Measurements from ENCODE around the gene DCX.
A peak's percentile ranks its signal among the peaks of the same experiment; 100 is the strongest.

DCX gene

GRCh38 chrX:111411983-111412382 lies at the start of gene DCX:
Gene DCX, minus strand, starts transcription at chrX:111412192. Its CDS starts 1,794 bp downstream, at chrX:111410398.
- DNase-seq, result peak; percentile 43

DNA sequence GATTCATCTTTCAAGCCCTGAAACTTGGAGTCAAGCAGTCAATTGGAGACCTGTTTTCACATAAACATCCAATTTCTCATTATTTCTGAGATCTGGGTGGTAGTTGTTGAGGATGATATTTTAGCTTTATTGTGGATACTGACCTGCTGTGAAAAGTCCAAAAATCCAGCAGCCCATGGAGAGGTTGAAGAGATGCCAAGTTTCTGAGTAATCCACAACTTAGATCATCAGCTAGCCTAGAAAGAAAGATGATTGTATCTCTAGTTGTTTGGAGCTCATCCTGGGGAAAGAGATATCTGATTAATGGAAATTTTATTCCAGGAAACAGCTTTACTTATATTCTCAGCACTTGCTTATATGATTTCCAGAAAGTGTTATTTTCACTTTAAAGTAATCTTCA lies 48.6 kb upstream of the DCX start:
- no peak for DNase-seq

GRCh38 chrX:111447298-111447697 lies 35.3 kb upstream of the DCX start:
- peak; percentile 33 for DNase-seq

DNA sequence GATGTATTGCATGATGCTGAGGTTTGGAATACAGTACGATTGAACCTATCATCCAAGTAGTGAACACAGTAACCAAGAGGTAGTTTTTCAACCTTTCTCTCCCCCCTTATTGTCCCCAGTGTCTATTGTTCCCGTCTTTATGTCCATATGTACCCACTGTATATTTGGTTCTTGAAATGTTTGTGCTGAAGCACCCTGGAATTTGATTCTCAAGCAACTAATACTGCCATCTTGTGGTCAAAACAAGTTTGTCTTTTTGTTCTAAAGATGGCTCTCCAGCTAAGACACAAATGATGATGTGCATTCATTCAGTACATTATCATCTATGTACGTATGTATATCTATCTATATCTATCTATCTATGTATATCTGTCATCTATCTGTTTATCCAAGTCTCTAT lies 33.5 kb upstream of the DCX start:
- peak; percentile 35 for DNase-seq

DNA sequence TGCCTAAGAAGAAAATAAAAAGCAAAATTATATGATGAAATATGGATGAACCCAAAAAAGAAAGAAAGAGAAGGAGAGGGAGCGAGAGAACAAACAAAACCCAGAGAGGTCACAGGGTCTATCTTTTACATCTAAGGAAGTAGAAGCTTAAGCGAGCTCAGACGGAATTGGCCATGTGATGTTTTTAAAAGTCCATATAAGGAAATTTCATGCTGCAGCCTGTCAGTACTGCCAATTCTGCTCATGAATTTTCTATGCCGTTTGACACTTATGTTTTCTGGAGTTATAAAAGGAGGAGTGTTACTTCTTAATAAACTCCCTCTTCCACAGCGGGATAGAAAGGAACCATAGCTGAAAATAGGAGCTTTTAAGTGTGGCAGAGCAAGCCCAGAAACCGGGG lies 32.9 kb upstream of the DCX start:
- DNase-seq, result no peak

DNA sequence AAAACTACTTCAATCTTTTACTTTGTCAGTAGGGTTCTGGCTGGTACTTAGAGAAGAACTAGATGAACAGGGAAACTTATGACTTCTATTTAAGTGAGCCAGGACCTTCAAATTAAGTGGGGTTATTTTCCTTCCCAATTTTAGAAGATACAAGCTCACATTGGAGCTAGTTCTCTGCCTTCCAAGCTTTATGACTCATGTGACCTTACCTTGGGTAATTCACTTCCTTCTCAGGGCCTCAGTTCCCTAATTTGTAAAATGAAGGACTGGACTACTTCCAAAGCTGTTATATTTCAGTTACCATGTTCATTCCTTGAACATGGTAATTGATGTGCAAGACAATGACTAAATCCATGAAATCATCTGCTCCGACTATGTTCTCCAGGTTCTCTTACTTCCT lies 32.0 kb upstream of the DCX start:
- DNase-seq, result no peak

DNA sequence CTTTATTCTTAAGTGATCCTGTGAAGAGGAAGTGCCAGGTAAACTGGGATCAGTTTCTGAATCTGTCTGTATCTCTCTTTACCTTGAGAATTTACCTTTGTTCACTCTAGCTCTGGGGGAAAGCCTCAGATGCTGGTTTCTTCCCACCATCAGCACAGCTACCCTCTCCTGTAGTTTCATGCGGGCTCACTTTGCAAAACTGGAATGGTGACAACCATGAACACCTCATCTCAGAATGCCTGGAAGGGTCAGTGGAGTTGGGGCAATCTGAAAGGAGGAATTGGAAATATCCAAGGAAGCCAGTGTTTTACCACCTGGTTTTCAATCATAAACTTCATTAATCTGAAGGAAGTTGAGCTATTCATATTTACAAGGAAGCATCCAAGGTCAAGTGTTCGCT lies 30.8 kb upstream of the DCX start:
- DNase-seq, result no peak

GRCh38 chrX:111435469-111435868 lies 23.5 kb upstream of the DCX start:
- no peak for DNase-seq

GRCh38 chrX:111431001-111431400 lies 19.0 kb upstream of the DCX start:
- peak; percentile 15 for DNase-seq

DNA sequence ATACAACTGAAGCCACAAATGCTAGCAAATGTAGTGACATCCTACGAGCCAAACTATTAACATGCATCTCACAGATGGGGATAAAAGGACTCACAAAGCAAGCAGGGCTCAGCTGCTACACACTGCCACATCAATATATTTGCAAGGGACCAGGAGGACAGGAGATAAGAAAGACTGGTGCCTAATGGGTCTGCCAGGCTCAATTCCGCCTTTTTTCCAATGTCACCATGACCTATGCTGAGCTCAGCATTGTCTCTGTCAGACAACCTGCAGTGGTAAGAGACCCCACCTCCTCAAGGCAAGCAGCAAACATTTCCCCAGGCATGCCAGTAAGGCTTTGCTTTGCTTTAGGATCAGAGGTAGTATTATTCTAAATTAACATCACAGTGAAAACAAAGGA lies 435 bp downstream of the DCX start:
- DNase-seq, result peak; percentile 25

DNA sequence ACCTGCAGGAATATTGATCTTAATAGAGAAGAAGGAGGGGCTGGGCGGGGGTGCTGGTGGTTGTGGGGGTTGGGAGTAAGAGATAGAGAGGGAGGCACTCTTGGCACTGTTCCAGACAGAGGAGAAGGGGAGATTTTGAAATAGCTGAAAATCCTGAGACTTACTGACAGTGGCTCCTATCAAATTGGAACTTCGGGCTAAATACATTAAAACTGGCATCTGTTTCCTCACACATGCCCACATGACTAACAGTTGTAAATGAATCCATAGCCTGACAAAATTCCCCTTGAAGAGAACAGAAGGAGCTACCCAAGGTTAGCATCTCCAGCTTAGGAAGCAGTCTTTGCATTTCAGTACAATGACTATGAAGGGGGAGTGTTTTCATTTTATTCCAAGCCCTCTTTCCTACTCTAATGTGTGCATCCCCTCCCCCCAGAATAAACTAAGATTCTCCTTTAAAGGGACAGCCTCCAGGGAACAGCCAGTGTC lies 1.4 kb downstream of the DCX start:
- DNase-seq, result peak; percentile 30

DNA sequence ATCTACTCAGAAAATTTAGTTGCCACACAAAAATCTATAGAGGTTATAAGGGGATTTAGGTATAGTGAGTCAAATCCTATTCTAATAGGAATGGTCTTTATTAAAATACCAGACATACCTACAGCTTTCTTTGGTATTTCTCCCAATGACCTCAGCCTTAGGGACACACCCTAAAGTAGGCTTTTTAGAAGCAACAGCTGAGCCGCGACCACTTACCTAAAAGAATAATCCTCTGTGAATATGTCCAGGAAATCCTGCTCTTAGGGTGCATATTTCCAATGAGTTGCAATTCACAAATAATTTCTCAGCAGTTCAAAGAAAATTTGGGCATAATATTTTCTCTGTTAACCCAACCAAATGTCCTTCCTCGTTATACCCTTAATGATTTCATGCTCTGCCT lies 2.7 kb downstream of the DCX start:
- DNase-seq, result no peak

- no peak for DNase-seq
These were observed 4.0 kb downstream of the DCX start for GRCh38 chrX:111407948-111408347.

DNA sequence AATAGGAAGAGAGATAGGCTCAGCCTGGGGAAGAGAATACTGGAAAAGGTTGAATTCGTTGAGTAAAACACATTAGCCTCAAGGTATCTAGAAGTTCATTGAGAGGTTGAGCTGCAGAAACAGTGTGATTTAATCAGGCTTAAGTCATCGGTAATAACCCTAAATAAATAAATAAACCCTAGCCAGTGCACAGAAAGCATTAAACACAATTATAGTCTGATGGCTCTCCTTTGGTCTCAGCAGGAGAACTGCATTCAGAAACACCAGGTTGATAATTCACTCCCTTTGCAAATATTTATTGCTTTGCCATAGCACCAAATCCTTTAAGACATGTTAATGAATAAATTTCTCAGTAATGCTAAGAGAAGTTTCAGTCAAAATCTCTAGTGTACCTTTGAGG lies 9.6 kb downstream of the DCX start:
- DNase-seq, result no peak

DNA sequence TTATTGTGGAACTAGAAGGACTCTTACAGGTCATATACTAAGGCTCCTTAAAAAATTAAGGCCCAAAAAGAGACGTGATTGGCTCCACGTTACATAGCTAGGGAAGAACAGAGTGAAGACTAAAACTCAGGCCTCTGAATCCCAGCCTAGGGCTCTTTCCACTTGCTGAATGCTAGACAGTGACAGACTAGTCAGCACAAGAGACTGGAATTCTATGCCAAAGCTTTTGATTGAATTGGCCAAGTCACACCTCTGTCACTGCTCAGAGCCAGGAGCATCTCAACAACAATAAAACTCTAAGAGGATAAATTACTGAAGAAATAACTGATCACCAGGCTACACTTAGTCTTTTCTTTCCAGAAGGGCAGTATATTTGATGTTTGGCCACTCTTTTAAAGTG lies 16.8 kb downstream of the DCX start:
- DNase-seq, result no peak

- DNase-seq, result no peak
These were observed 17.4 kb downstream of the DCX start for GRCh38 chrX:111394569-111394968.

DNA sequence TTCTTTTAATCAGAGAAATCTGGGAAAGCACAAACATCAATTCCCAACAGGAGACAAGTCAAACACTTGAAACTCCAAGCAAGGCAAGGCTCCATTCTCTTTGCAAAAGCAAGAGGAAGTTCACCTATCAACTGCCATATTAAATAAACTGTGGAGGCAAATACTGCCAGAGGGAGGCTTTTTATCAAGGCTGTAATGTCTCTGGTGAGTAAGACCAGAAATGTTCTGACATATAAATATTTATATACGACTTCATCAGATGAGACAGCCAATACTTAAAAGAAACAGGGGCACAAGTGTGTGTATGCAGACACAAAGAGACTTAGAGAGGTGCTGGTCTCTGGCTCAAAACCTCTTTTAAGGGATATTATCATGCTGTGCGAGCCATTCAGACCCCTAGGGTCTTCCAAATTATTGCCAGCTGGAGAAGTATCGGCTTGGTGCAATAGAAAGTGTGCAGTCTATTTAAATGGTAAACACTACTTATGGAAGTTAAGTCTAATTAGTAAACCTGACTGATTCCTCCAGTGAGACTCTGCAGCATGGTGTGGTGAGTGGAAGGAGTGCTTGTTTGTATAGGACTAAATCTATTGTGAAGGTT lies 24.4 kb downstream of the DCX start:
- DNase-seq, result no peak

DNA sequence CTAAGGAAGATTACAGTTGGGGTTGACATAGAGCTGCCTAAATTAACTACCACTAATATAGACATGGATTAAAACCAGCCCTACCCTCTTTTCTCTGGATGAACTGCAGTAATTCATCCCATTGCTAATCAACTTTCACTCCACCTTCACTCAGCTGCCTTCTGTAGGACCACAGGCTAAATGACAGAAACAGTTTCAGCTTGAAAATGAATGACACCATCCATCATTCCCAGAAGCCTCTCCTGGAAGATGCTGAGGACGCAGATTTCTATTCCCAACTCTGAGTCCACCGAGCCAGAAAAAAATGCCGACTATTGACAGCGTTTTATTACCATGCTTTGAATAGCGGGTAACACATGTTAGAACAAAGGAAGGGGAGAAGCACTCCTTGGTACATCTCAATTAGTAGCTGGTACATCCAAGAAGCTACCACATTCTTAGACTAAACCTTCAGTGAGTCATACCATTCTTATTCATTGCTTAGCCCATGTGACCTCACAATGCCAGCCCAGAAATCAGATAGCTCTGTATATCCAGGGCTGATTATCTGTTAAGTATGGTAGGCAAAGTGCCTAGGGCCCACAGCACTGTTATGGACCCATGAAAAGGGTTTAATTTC lies 25.3 kb downstream of the DCX start:
- no peak for DNase-seq

GRCh38 chrX:111386077-111386476 lies 25.9 kb downstream of the DCX start:
- no peak for DNase-seq

GRCh38 chrX:111382277-111382676 lies 29.7 kb downstream of the DCX start:
- DNase-seq, result no peak

DNA sequence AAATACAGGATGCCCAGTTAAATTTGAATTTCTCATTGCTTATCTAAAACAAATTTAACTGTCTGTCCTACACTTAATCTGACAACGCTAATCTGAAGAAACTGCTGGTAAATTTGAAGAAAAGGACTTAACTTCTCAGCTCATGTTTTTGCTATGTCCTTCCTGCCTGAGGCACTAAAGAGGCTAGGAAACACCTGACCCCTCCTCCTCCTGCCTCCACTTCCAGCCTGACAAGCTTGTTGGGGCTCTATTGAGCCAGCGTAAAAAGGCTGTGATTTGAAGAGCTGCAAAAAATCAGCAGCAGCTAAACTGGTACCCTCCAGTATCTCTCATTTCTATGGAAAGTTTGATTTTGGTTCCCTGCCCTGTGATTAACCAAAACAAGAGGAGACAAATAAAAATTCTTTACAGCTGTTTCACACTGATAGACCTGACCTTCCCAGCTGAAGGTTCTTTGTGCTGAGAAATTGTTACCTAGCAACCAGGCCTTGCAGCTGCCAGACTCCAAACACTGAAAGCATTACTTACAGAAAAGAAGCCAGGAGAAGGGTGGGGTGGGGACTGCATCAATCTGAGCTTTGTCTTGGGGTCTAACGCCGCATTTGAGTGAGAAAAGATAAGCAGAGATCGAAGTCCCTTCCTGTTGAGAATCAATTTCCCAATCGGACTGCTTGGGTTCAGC lies 35.0 kb downstream of the DCX start:
- peak; percentile 36 for DNase-seq

DNA sequence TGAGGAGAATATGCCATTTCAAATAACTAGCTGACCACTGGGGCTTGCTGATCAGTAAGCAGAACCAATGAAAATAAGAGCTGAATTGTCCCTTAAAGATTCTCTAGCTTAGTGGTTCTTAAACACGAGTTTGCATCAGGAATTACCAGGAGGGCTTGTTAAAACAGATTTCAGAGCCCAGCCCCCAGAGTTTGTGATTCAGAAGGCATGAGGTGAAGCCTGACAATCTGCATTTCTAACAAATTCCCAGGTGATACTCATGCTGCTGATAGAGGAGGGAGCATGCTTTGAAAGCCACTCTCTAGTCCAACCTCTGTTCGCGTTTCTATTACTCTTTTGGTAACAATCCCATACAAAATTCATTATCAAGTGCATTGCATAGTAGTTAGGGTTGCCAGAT lies 35.5 kb downstream of the DCX start:
- DNase-seq, result no peak

GRCh38 chrX:111375747-111376146 lies 36.2 kb downstream of the DCX start:
- DNase-seq, result no peak

DNA sequence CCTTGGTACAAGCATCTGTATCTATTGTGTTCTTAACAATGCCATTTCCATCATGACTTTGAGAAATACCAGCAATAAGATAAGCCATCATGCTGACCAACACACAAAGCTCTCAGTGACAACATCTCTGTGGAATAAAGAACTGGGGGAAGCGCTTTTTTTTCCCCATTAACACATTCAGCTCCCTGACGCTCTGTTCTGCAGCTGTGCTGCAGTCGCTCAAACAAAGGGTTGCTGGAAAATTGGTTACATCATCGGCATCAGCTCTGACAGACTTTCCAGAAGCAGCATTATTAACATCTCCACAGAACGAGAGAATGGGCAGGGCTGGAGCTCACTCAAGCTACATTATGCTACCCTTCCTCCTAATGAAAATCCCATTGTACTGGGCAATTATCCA lies 39.9 kb downstream of the DCX start:
- no peak for DNase-seq

Measured in NCI-H2171 (cell line).